Measurements from ENCODE around the gene DLG2. TPM values are rescaled to one million over a fixed set of nuclear protein-coding genes. Genes with fewer than 3 reads are reported as not detected.

Gene DLG2
- total RNA-seq, 3 donors from 2014 or later: 4.3 to 12.3 (median 6.9) TPM

GRCh38 chr11:84720706-84721402 is 906.3 kb downstream of the DLG2 start:
- intact Hi-C loops (cut with DNase I; ENCODE audit: low total_unique reads): no loop called here
- peak overlapping the region; percentile 53 to 73 (median 56) for H3K4me3 ChIP-seq
- TF ChIP-seq POLR2AphosphoS5 (IDR thresholded peaks at IDR 0.05) (no peak), POLR2A (IDR thresholded peaks at IDR 0.05) (no peak), CTCF (IDR thresholded peaks at IDR 0.05) (no peak)

GRCh38 chr11:84719935-84720577 is 907.1 kb downstream of the DLG2 start:
- H3K27ac ChIP-seq: no peak overlapping the region
- no peak for DNase-seq (ENCODE audit: low spot score in 2 of 2)
- no peaks in the 10 kb centered on the region for H3K4me1 ChIP-seq
- no peaks in the 10 kb centered on the region for H3K36me3 ChIP-seq
- no peaks in the 10 kb centered on the region for H3K27me3 ChIP-seq
- intact Hi-C loops (cut with DNase I; ENCODE audit: low total_unique reads): no loop called here
- TF ChIP-seq CTCF (IDR thresholded peaks at IDR 0.05) (no peak), POLR2A (IDR thresholded peaks at IDR 0.05) (no peak), POLR2AphosphoS5 (IDR thresholded peaks at IDR 0.05) (no peak)
- H3K4me3 ChIP-seq: peak overlapping the region; percentile 53 to 73 (median 56)
- H3K9me3 ChIP-seq: no peaks in the 10 kb centered on the region

More at GRCh38 chr11:84720706-84721402, 906.3 kb downstream of the DLG2 start:
- no peaks in the 10 kb centered on the region for H3K4me1 ChIP-seq
- H3K27ac ChIP-seq: peak overlapping the region in 1 of 2 donors; percentile 27
- no peak for DNase-seq (ENCODE audit: low spot score in 2 of 2)
- no peaks in the 10 kb centered on the region for H3K9me3 ChIP-seq
- no peaks in the 10 kb centered on the region for H3K36me3 ChIP-seq
- no peaks in the 10 kb centered on the region for H3K27me3 ChIP-seq

GRCh38 chr11:84714316-84714780 is 912.8 kb downstream of the DLG2 start:
- no peaks in the 10 kb centered on the region for H3K9me3 ChIP-seq
- no peak overlapping the region for H3K27ac ChIP-seq
- no peaks in the 10 kb centered on the region for H3K4me1 ChIP-seq
- DNase-seq (ENCODE audit: low spot score in 2 of 2): no peak
- H3K27me3 ChIP-seq: no peaks in the 10 kb centered on the region
- intact Hi-C loops (cut with DNase I; ENCODE audit: low total_unique reads): no loop called here
- TF ChIP-seq POLR2AphosphoS5 (IDR thresholded peaks at IDR 0.05) (no peak), CTCF (IDR thresholded peaks at IDR 0.05) (peak in 1 of 3 donors; percentile 15), POLR2A (IDR thresholded peaks at IDR 0.05) (no peak)
- H3K36me3 ChIP-seq: no peaks in the 10 kb centered on the region
- no peak overlapping the region for H3K4me3 ChIP-seq

- no peak overlapping the region for H3K4me3 ChIP-seq
- DNase-seq (ENCODE audit: low spot score in 2 of 2): no peak
- no peaks in the 10 kb centered on the region for H3K36me3 ChIP-seq
- TF ChIP-seq POLR2AphosphoS5 (IDR thresholded peaks at IDR 0.05) (no peak), CTCF (IDR thresholded peaks at IDR 0.05) (no peak), POLR2A (IDR thresholded peaks at IDR 0.05) (no peak)
- H3K27me3 ChIP-seq: no peaks in the 10 kb centered on the region
- intact Hi-C loops (cut with DNase I; ENCODE audit: low total_unique reads): no loop called here
- no peak overlapping the region for H3K27ac ChIP-seq
- H3K9me3 ChIP-seq: no peaks in the 10 kb centered on the region
- no peaks in the 10 kb centered on the region for H3K4me1 ChIP-seq
Measured at GRCh38 chr11:84691830-84692229, 935.3 kb downstream of the DLG2 start.

GRCh38 chr11:84687433-84687832 is 939.7 kb downstream of the DLG2 start:
- H3K4me3 ChIP-seq: no peak overlapping the region
- H3K27ac ChIP-seq: no peak overlapping the region
- intact Hi-C loops (cut with DNase I; ENCODE audit: low total_unique reads): no loop called here
- H3K9me3 ChIP-seq: no peaks in the 10 kb centered on the region
- TF ChIP-seq POLR2A (IDR thresholded peaks at IDR 0.05): no peak
- no peak for TF ChIP-seq POLR2AphosphoS5 (IDR thresholded peaks at IDR 0.05)
- no peak for TF ChIP-seq CTCF (IDR thresholded peaks at IDR 0.05)
- no peaks in the 10 kb centered on the region for H3K4me1 ChIP-seq
- DNase-seq (ENCODE audit: low spot score in 2 of 2): no peak
- no peaks in the 10 kb centered on the region for H3K36me3 ChIP-seq
- H3K27me3 ChIP-seq: no peaks in the 10 kb centered on the region
